ENCODE data around the gene PIK3IP1. TPM values are rescaled to one million over a fixed set of nuclear protein-coding genes. Genes with fewer than 3 reads are reported as not detected.

PIK3IP1 gene
- total and polyA plus RNA-seq, 9 of the 15 experiments (the other 6 are each of a cell fraction or from before 2014, with no cell fraction given), result 0.11 to 1.3 (median 0.77) TPM

GRCh38 chr22:31295831-31296657 is 3.8 kb upstream of the PIK3IP1 start:
- H3K27me3 ChIP-seq (ENCODE audit: control insufficient read depth in 2 of 2, insufficient read depth in 2 of 2, low read length in 2 of 2), result no peaks in the 10 kb centered on the region
- WGBS (ENCODE audit: insufficient coverage, low coverage, missing lambda C conversion rate), result 35% methylated on average over 5 of the region's 5 CpGs
- BruUV-seq (replicated peaks), result no TSS peak
- H3K4me2 ChIP-seq (ENCODE audit: insufficient read depth, low read length), result peak overlapping the region; percentile 48
- no peaks in the 10 kb centered on the region for H3K9me1 ChIP-seq (ENCODE audit: control insufficient read depth, insufficient read depth, low read length)
- ATAC-seq (0 out of 3 replicates have a peak, but pooled peaks have one; percentile 10), FAIRE-seq (peak; percentile 70), DNase-seq (ENCODE audit: extremely low read depth in 1 of 4, low spot score in 3 of 4) (peak in 2 of 4 experiments; percentile 40)
- H2AFZ ChIP-seq (ENCODE audit: low read depth, low read length), result no peak overlapping the region
- intact Hi-C loops (cut with micrococcal nuclease) (no loop called here), in situ Hi-C loops (cut with MboI) (no loop called here)
- H3K4me1 ChIP-seq (replicated peaks in 1 of 2; ENCODE audit: control insufficient read depth in 2 of 2, insufficient read depth in 2 of 2, low read length in 2 of 2), result peaks cover 9 to 18% of the 10 kb centered on the region in 2 experiments; a peak in 4 of 5 replicates
- H3K27ac ChIP-seq (ENCODE audit: extremely low read depth, low read depth, low read length), result peak overlapping the region; percentile 43; the same call in 1 of the 3 replicates
- peak overlapping the region in 1 of 2 experiments; percentile 19; a peak in 2 of 4 replicates for H3K9ac ChIP-seq (ENCODE audit: insufficient read depth in 1 of 2, low read depth in 2 of 2, low read length in 2 of 2)
- no peaks in the 10 kb centered on the region for H4K20me1 ChIP-seq (replicated peaks; ENCODE audit: control insufficient read depth, insufficient read depth, low read length)
- ChIA-PET CTCF (ENCODE audit: low intra/inter-chr PET ratio) (interaction anchor here (0.6 kb wide), 1 partner anchor 16 kb away, joined by 4 read pairs; no protein-coding TSS in a partner anchor), POLR2A (interaction anchor here (0.5 to 1.0 kb wide), 2 partner anchors 17 to 56 kb away, joined by 3 to 5 read pairs; no protein-coding TSS in a partner anchor)
- H3K9me3 ChIP-seq (replicated peaks; ENCODE audit: control insufficient read depth, insufficient read depth, low read depth, low read length), result no peaks in the 10 kb centered on the region
- H3K79me2 ChIP-seq (ENCODE audit: control insufficient read depth, insufficient read depth, low read length), result no peaks in the 10 kb centered on the region
- H3K36me3 ChIP-seq (ENCODE audit: control insufficient read depth, insufficient read depth, low read length), result no peaks in the 10 kb centered on the region
- no peak overlapping the region for H3K4me3 ChIP-seq
- peak; percentile 94 for TF ChIP-seq MEIS2 (IDR thresholded peaks at IDR 0.05; ENCODE audit: partially characterized antibody)
- TF ChIP-seq ZNF384 (IDR thresholded peaks at IDR 0.05; ENCODE audit: low read depth, low read length), result peak; percentile 67
- TF ChIP-seq ATF3 (IDR thresholded peaks at IDR 0.05), result peak; percentile 57; the same call in 1 of the 2 replicates
- TF ChIP-seq ATF3 (CRISPR knock-in tag; conservative IDR thresholded peaks at IDR 0.05), result no peak
- 0 out of 2 replicates have a peak, but pooled peaks have one; percentile 28 for TF ChIP-seq ZNF766 (CRISPR knock-in tag; conservative IDR thresholded peaks at IDR 0.05)
- peak; percentile 71 for TF ChIP-seq MAFK (IDR thresholded peaks at IDR 0.05; ENCODE audit: low read length)
- TF ChIP-seq OTX1 (CRISPR knock-in tag; IDR thresholded peaks at IDR 0.05), result no peak
- TF ChIP-seq, protein P1, sequence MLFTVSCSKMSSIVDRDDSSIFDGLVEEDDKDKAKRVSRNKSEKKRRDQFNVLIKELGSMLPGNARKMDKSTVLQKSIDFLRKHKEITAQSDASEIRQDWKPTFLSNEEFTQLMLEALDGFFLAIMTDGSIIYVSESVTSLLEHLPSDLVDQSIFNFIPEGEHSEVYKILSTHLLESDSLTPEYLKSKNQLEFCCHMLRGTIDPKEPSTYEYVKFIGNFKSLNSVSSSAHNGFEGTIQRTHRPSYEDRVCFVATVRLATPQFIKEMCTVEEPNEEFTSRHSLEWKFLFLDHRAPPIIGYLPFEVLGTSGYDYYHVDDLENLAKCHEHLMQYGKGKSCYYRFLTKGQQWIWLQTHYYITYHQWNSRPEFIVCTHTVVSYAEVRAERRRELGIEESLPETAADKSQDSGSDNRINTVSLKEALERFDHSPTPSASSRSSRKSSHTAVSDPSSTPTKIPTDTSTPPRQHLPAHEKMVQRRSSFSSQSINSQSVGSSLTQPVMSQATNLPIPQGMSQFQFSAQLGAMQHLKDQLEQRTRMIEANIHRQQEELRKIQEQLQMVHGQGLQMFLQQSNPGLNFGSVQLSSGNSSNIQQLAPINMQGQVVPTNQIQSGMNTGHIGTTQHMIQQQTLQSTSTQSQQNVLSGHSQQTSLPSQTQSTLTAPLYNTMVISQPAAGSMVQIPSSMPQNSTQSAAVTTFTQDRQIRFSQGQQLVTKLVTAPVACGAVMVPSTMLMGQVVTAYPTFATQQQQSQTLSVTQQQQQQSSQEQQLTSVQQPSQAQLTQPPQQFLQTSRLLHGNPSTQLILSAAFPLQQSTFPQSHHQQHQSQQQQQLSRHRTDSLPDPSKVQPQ (CRISPR knock-in tag; IDR thresholded peaks at IDR 0.05; ENCODE audit: borderline replicate concordance), result no peak
- peak; percentile 50; the same call in 1 of the 2 replicates for TF ChIP-seq RFX1 (IDR thresholded peaks at IDR 0.05)
- TF ChIP-seq MXI1 (IDR thresholded peaks at IDR 0.05; ENCODE audit: low read depth, low read length), result no peak
- TF ChIP-seq NCOR1 (IDR thresholded peaks at IDR 0.05), result peak; percentile 60
- no peak for TF ChIP-seq POLR2A (conservative IDR thresholded peaks at IDR 0.05)
- TF ChIP-seq, protein P2, sequence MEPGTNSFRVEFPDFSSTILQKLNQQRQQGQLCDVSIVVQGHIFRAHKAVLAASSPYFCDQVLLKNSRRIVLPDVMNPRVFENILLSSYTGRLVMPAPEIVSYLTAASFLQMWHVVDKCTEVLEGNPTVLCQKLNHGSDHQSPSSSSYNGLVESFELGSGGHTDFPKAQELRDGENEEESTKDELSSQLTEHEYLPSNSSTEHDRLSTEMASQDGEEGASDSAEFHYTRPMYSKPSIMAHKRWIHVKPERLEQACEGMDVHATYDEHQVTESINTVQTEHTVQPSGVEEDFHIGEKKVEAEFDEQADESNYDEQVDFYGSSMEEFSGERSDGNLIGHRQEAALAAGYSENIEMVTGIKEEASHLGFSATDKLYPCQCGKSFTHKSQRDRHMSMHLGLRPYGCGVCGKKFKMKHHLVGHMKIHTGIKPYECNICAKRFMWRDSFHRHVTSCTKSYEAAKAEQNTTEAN (CRISPR knock-in tag; IDR thresholded peaks at IDR 0.05), result no peak
- TF ChIP-seq ZNF263 (CRISPR knock-in tag; IDR thresholded peaks at IDR 0.05; ENCODE audit: borderline replicate concordance), result no peak
- no peak for TF ChIP-seq ARHGAP35 (IDR thresholded peaks at IDR 0.05; ENCODE audit: partially characterized antibody)
- no peak for TF ChIP-seq ESRRA (IDR thresholded peaks at IDR 0.05; ENCODE audit: borderline replicate concordance, low read depth)
- TF ChIP-seq SOX6 (IDR thresholded peaks at IDR 0.05), result 0 out of 2 replicates have a peak, but pooled peaks have one; percentile 40
- TF ChIP-seq MEF2A (IDR thresholded peaks at IDR 0.05; ENCODE audit: control insufficient read depth, low read depth, low read length), result peak; percentile 54
